MCF 10A (cell line): ENCODE results near the gene SLC35E1. TPM values are rescaled to one million over a fixed set of nuclear protein-coding genes. Genes with fewer than 3 reads are reported as not detected.
"Not testable (repeated sequence)": the region's sequence is repeated elsewhere in the genome, so short reads cannot be mapped to it uniquely, and the experiment has no call there.

Source experiments
- BruUV-seq: library from RNA; stranded (reverse); fragments of 400-500 nt; replicated peaks from 2 replicates; lab custom pipeline; 2021; lab: Mats Ljungman, UMichigan
- CTCF ChIA-PET: fragments of 300-600 bp; sonication (Branson Sonifier 250); formaldehyde crosslinking; extraction: SDS; loops from one replicate; lab custom pipeline; 2021; ENCODE audit warnings: antibody characterized with exemption, inconsistent platforms; lab: Yijun Ruan, JAX
- POLR2A ChIA-PET: fragments of 300-600, 350-650 bp; sonication (Branson Sonifier 250); formaldehyde crosslinking; extraction: SDS; loops from one replicate; lab custom pipeline; 2020; ENCODE audit warnings: antibody characterized with exemption, inconsistent platforms; lab: Yijun Ruan, JAX
- DNase-seq: peaks from one replicate; pipeline ENCODE4 v3.0.0-alpha.2; 2018; ENCODE audit not compliant: unreplicated experiment
- H3K27ac Mint-ChIP-seq: one replicate; pipeline ENCODE4 v1.8.0; 2022; ENCODE audit warnings: mild to moderate bottlenecking, low read depth, mixed read lengths; ENCODE audit not compliant: unreplicated experiment
- H3K27me3 Mint-ChIP-seq: one replicate; pipeline ENCODE4 v1.8.0; 2022; ENCODE audit warnings: mixed read lengths; ENCODE audit not compliant: insufficient read depth, unreplicated experiment
- H3K36me3 Mint-ChIP-seq: one replicate; pipeline ENCODE4 v1.8.0; 2022; ENCODE audit warnings: mild to moderate bottlenecking, moderate library complexity, mixed read lengths; ENCODE audit not compliant: insufficient read depth, unreplicated experiment
- H3K4me1 Mint-ChIP-seq: one replicate; pipeline ENCODE4 v1.8.0; 2022; ENCODE audit warnings: mixed read lengths; ENCODE audit not compliant: insufficient read depth, unreplicated experiment
- H3K4me3 Mint-ChIP-seq: one replicate; pipeline ENCODE4 v1.8.0; 2022; ENCODE audit warnings: mild to moderate bottlenecking, moderate library complexity, mixed read lengths; ENCODE audit not compliant: unreplicated experiment
- H3K9me3 Mint-ChIP-seq: one replicate; pipeline ENCODE4 v1.8.0; 2022; ENCODE audit warnings: mixed read lengths; ENCODE audit not compliant: unreplicated experiment
- CTCF ChIP-seq: fragments of 200-600 bp; IDR thresholded peaks from one replicate; pipeline ENCODE4 v1.8.0; 2022; ENCODE audit warnings: antibody characterized with exemption, mild to moderate bottlenecking; ENCODE audit not compliant: unreplicated experiment
- intact Hi-C: fragments of 100-400 bp; cut with micrococcal nuclease; formaldehyde crosslinking; loops from 2 replicates; pipeline ENCODE4 v1.14.1; 2022
- total RNA-seq: library from RNA; stranded (reverse); gene quantifications from 2 replicates; pipeline ENCODE4 v1.2.3, GENCODE V29; 2022

Gene SLC35E1
- total RNA-seq, 1 experiment from 2014 or later: 62.6 TPM

- Mint-ChIP-seq H3K4me1 (no peaks in the 10 kb centered on the region), H3K36me3 (peaks cover 67% of the 10 kb centered on the region), H3K4me3 (no peak overlapping the region), H3K9me3 (no peaks in the 10 kb centered on the region), H3K27me3 (no peaks in the 10 kb centered on the region), H3K27ac (no peak overlapping the region)
- no TSS peak for BruUV-seq
- ChIA-PET POLR2A (interaction anchor here (0.6 to 0.7 kb wide), 3 partner anchors 12 to 513 kb away, joined by 3 read pairs; partner anchors contain the start of gene CHERP), CTCF (interaction anchor here (0.5 to 1.3 kb wide), 6 partner anchors 18 to 1583 kb away, joined by 3 to 7 read pairs (median 3); no protein-coding TSS in a partner anchor)
- no peak for DNase-seq
- TF ChIP-seq CTCF: no peak
- intact Hi-C loops: loop anchor here (5.0 kb wide), 1 partner anchor 67 kb away; no protein-coding TSS in a partner anchor
Measured at GRCh38 chr19:16509141-16510061, 62.8 kb downstream of the SLC35E1 start.

DNA sequence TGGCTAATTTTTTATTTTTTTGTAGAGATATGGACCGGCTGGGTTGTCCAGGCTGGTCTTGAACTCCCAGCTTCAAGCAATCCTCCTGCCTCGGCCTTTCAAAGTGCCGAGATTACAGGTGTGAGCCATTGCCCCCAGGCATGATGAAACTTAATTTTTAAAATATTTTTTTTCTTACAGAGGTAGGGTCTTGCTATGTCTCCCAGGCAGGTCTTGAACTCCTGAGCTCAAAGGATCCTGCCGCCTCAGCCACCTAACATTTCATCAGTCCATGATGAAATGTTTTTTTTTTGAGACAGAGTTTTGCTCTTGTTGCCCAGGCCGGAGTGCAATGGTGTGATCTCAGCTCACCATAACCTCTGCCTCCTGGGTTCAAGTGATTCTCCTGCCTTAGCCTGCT, 63.7 kb downstream of the SLC35E1 start:
- TF ChIP-seq CTCF: no peak
- Mint-ChIP-seq H3K9me3 (no peaks in the 10 kb centered on the region), H3K27me3 (no peaks in the 10 kb centered on the region), H3K27ac (no peak overlapping the region), H3K4me1 (no peaks in the 10 kb centered on the region), H3K4me3 (no peak overlapping the region), H3K36me3 (peaks cover 67% of the 10 kb centered on the region)
- BruUV-seq: no TSS peak
- intact Hi-C loops: no loop called here
- ChIA-PET CTCF (interaction anchor here (0.5 to 1.0 kb wide), 5 partner anchors 15 to 1584 kb away, joined by 3 to 4 read pairs (median 3); no protein-coding TSS in a partner anchor), POLR2A (interaction anchor here (0.6 kb wide), 1 partner anchor 33 kb away, joined by 3 read pairs; the partner anchor contains the start of gene CHERP)
- no peak for DNase-seq

DNA sequence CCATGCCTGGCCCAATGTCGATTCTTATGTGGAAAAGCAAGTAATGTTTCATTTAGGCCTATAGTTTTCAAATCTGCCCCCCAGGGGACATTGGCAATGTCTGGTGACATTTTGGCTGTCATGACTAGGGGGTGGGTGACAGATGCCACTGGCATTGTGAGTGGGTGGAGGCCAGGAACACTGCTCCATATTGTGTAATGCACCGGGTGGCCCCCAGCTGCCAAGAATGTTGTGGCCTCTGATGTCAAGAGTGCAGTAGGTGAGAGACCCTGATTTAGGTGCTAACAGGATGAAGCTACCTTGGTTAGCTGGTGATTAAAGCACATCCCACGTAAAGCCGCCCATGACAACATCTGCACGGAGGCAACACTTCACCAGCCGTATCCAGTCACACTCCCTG, 65.3 kb downstream of the SLC35E1 start:
- BruUV-seq: no TSS peak
- POLR2A ChIA-PET: interaction anchor here (1.1 kb wide), 2 partner anchors 11 to 36 kb away, joined by 3 to 4 read pairs; no protein-coding TSS in a partner anchor
- intact Hi-C loops: no loop called here

DNA sequence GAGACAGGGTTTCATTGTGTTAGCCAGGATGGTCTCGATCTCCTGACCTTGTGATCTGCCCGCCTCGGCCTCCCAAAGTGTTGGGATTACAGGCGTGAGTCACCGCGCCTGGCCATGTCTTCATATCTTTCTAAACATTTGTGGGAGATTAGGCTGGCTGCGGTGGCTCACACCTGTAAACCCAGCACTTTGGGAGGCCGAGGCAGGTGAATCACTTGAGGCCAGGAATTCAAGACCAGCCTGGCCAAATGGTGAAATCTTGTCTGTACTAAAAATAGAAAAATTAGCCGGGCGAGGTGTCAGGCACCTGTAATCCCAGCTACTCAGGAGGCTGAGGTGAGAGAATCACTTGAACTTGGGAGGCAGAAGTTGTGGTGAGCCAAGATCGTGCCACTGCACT, 66.1 kb downstream of the SLC35E1 start:
- H3K36me3 Mint-ChIP-seq: peaks cover 69% of the 10 kb centered on the region
- H3K27ac Mint-ChIP-seq, H3K4me3 Mint-ChIP-seq, BruUV-seq, H3K27me3 Mint-ChIP-seq, H3K9me3 Mint-ChIP-seq, H3K4me1 Mint-ChIP-seq, DNase-seq, intact Hi-C loops: not testable (repeated sequence)
- POLR2A ChIA-PET: interaction anchor here (1.1 kb wide), 1 partner anchor 12 kb away, joined by 4 read pairs; no protein-coding TSS in a partner anchor
- CTCF ChIA-PET: interaction anchor here (0.6 kb wide), 1 partner anchor 98 kb away, joined by 3 read pairs; no protein-coding TSS in a partner anchor

More for the DNA sequence above, 65.3 kb downstream of the SLC35E1 start:
- no peaks in the 10 kb centered on the region for H3K27me3 Mint-ChIP-seq
- H3K36me3 Mint-ChIP-seq: peaks cover 67% of the 10 kb centered on the region
- no peak overlapping the region for H3K27ac Mint-ChIP-seq
- no peaks in the 10 kb centered on the region for H3K9me3 Mint-ChIP-seq
- no peaks in the 10 kb centered on the region for H3K4me1 Mint-ChIP-seq
- no peak overlapping the region for H3K4me3 Mint-ChIP-seq
- no peak for DNase-seq
- no peak for TF ChIP-seq CTCF
- CTCF ChIA-PET: interaction anchor here (0.5 to 0.6 kb wide), 2 partner anchors 27 to 116 kb away, joined by 3 read pairs; no protein-coding TSS in a partner anchor
